ENCODE measurements around the gene OPHN1. TPM values are rescaled to one million over a fixed set of nuclear protein-coding genes. Genes with fewer than 3 reads are reported as not detected.

The OPHN1 gene
- 1.1 to 2.8 TPM (median 1.8 TPM) in 5 replicates for total RNA-seq (2022; extraction: Qiagen RNA extraction; ENCODE audit: low read depth)

GRCh38 chrX:68433155-68433980 is at the start of gene OPHN1:
OPHN1 (minus strand) TSS chrX:68433495; CDS start chrX:68433020, 475 bp downstream.

Other genes starting within 250 kb of the OPHN1 start
- gene YIPF6, start 65.6 kb upstream of the OPHN1 start, total RNA-seq (2022; extraction: Qiagen RNA extraction; ENCODE audit: low read depth) = 25.8 to 36.6 TPM (median 34.8 TPM) in 5 replicates
- gene STARD8, start 214.2 kb upstream of the OPHN1 start, total RNA-seq (2022; extraction: Qiagen RNA extraction; ENCODE audit: low read depth) = 1.2 to 2.0 TPM (median 1.8 TPM) in 5 replicates